Natural killer cell (primary cell): ENCODE data around the gene ENTREP1. TPM values are rescaled to one million over a fixed set of nuclear protein-coding genes. Genes with fewer than 3 reads are reported as not detected.
"Not testable (repeated sequence)": the region's sequence is repeated elsewhere in the genome, so short reads cannot be mapped to it uniquely, and the experiment has no call there.

Experiments
- ATAC-seq, 3 donors: fragments of 150-1000 bp in 2 of 3; fragments of 200-7000 bp in 1 of 3; cut with Tn5 transposase; 1 replicate in 1 of 3; 2 replicates in 2 of 3; pipeline ENCODE4 v1.10.0; 2021; ENCODE audit warnings: mild to moderate bottlenecking in 2 of 3, moderate library complexity in 2 of 3
- DNase-seq, 2 donors: peaks; one replicate each; pipeline versions ENCODE4 v3.0.0 to v3.0.0-alpha.2; 2013 to 2021; ENCODE audit warnings: mixed read lengths in 1 of 2
- H3K27ac ChIP-seq: one replicate; pipeline ENCODE4 v1.5.1; 2013; ENCODE audit warnings: mild to moderate bottlenecking, low read length
- H3K27me3 ChIP-seq: one replicate; pipeline ENCODE4 v1.6.1; 2013; ENCODE audit warnings: low read length; ENCODE audit not compliant: control insufficient read depth, insufficient read depth
- H3K36me3 ChIP-seq: one replicate; pipeline ENCODE4 v1.6.1; 2013; ENCODE audit warnings: low read length; ENCODE audit not compliant: control insufficient read depth, insufficient read depth
- H3K4me1 ChIP-seq: one replicate; pipeline ENCODE4 v1.6.1; 2013; ENCODE audit warnings: low read length; ENCODE audit not compliant: control insufficient read depth, insufficient read depth
- H3K4me3 ChIP-seq: one replicate; pipeline ENCODE4 v1.5.1; 2013; ENCODE audit warnings: low read length
- H3K9me3 ChIP-seq: one replicate; pipeline ENCODE4 v1.6.1; 2013; ENCODE audit warnings: low read length; ENCODE audit not compliant: control insufficient read depth, insufficient read depth
- H3K27ac Mint-ChIP-seq, 2 donors: one replicate each; pipeline ENCODE4 v1.8.0; 2022; ENCODE audit warnings: mild to moderate bottlenecking in 2 of 2, mixed read lengths in 2 of 2, moderate library complexity in 1 of 2
- H3K27me3 Mint-ChIP-seq, 2 donors: one replicate each; pipeline ENCODE4 v1.8.0; 2022; ENCODE audit warnings: low read depth in 2 of 2, mixed read lengths in 2 of 2
- H3K36me3 Mint-ChIP-seq: one replicate; pipeline ENCODE4 v1.8.0; 2022; ENCODE audit warnings: mixed read lengths
- H3K4me1 Mint-ChIP-seq, 2 donors: one replicate each; pipeline ENCODE4 v1.8.0; 2022; ENCODE audit warnings: mixed read lengths in 2 of 2
- H3K4me3 Mint-ChIP-seq: one replicate; pipeline ENCODE4 v1.8.0; 2022; ENCODE audit warnings: mild to moderate bottlenecking, moderate library complexity, mixed read lengths
- H3K9me3 Mint-ChIP-seq, 2 donors: one replicate each; pipeline ENCODE4 v1.8.0; 2022; ENCODE audit warnings: mixed read lengths in 2 of 2
- CTCF ChIP-seq: fragments of 200-600 bp; IDR thresholded peaks from one replicate; pipeline ENCODE4 v1.8.0; 2022; ENCODE audit warnings: antibody characterized with exemption
- WGBS: methylation state at CpG from one replicate; pipeline ENCODE4 v1.1.7; 2013; ENCODE audit warnings: missing lambda C conversion rate; ENCODE audit not compliant: insufficient coverage; 5-methylcytosine and 5-hydroxymethylcytosine counted together
- intact Hi-C: fragments of 100-400 bp; cut with micrococcal nuclease; formaldehyde crosslinking; loops from one replicate; pipeline ENCODE4 v1.14.2; 2022
- total RNA-seq, 4 donors: library from RNA; stranded (reverse); fragments of 120-200 nt in 1 of 4; gene quantifications; one replicate each; pipeline versions ENCODE4 v1.2.3 to v1.2.4, GENCODE V29; 2013 to 2022

Gene ENTREP1
- total RNA-seq, 3 donors from 2014 or later (not counting 1 experiment from before 2014, with no cell fraction given) = not detected

DNA sequence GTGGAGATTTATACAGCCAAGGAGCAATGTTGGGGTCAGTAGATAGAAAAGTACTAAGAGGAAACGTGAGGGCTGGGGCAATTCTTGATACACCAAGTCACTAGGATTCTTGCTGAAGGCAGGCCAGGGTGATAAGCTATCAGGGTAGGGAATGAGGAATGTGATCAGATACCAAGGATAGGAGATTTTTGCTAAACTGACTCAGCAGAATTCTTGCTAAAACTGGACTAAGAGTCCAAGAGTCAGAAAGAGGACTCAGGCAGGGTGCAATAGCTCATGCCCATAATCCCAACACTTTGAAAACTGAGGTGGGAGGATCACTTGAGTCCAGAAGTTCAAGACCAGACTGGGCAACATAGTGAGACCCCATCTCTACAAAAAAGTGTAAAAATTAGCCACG lies 71.7 kb downstream of the ENTREP1 start:
- Histone ChIP-seq H3K4me3 (no peak overlapping the region), H3K36me3 (no peaks in the 10 kb centered on the region), H3K9me3 (no peaks in the 10 kb centered on the region), H3K4me1 (no peaks in the 10 kb centered on the region), H3K27ac (no peak overlapping the region), H3K27me3 (no peaks in the 10 kb centered on the region)
- Mint-ChIP-seq H3K9me3 (no peaks in the 10 kb centered on the region), H3K4me3 (no peak overlapping the region), H3K4me1 (no peaks in the 10 kb centered on the region), H3K27me3 (peaks cover 0 to 2% of the 10 kb centered on the region in 2 donors), H3K27ac (no peak overlapping the region), H3K36me3 (no peaks in the 10 kb centered on the region)
- DNase-seq (no peak), ATAC-seq (no peak)
- 91% methylated on average over 2 of the region's 2 CpGs for WGBS
- intact Hi-C loops = no loop called here
- no peak for TF ChIP-seq CTCF

- intact Hi-C loops = no loop called here
- Mint-ChIP-seq H3K9me3 (no peaks in the 10 kb centered on the region), H3K4me3 (no peak overlapping the region), H3K36me3 (no peaks in the 10 kb centered on the region), H3K27ac (no peak overlapping the region), H3K4me1 (no peaks in the 10 kb centered on the region), H3K27me3 (peaks cover 1 to 2% of the 10 kb centered on the region in 2 donors)
- no peaks in the 10 kb centered on the region for H3K27me3 ChIP-seq
- no peak overlapping the region for H3K4me3 ChIP-seq
- no peaks in the 10 kb centered on the region for H3K36me3 ChIP-seq
- DNase-seq (no peak), ATAC-seq (no peak)
- no peak for TF ChIP-seq CTCF
- H3K9me3 ChIP-seq = no peaks in the 10 kb centered on the region
- no peaks in the 10 kb centered on the region for H3K4me1 ChIP-seq
- no peak overlapping the region for H3K27ac ChIP-seq
- WGBS = 69% methylated on average over 12 of the region's 12 CpGs
Measured at GRCh38 chr9:69397384-69398214, 72.6 kb downstream of the ENTREP1 start.

DNA sequence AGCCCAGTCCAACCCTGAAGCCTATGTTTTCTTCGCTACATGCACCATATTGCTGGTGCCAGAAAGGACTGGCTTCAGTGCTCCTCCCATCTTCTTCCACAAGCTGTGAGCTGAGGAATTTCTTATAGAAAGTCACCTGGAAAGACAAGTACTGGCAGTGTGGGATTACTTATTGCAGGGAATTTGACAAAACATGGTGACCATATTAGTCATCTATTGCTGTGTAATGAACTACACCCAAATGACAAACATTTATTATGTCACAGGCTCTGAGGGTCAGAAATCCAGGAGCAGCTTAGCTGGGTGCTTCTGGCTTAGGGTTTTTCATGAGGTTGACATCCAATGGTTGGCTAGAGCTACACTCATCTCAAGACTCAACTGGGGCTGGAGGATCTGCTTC lies 75.5 kb downstream of the ENTREP1 start:
- Histone ChIP-seq H3K36me3 (no peaks in the 10 kb centered on the region), H3K4me3 (no peak overlapping the region), H3K4me1 (no peaks in the 10 kb centered on the region), H3K27ac (no peak overlapping the region), H3K9me3 (no peaks in the 10 kb centered on the region), H3K27me3 (no peaks in the 10 kb centered on the region)
- no peak for TF ChIP-seq CTCF
- no peaks in the 10 kb centered on the region for H3K4me1 Mint-ChIP-seq
- H3K36me3 Mint-ChIP-seq = no peaks in the 10 kb centered on the region
- ATAC-seq = no peak
- 57% methylated on average over 1 of the region's 1 CpG for WGBS
- no peaks in the 10 kb centered on the region for H3K9me3 Mint-ChIP-seq
- no peak for DNase-seq
- intact Hi-C loops = no loop called here
- H3K27me3 Mint-ChIP-seq = peaks cover 7 to 8% of the 10 kb centered on the region in 2 donors
- no peak overlapping the region for H3K4me3 Mint-ChIP-seq
- H3K27ac Mint-ChIP-seq = no peak overlapping the region

GRCh38 chr9:69409936-69410335 lies 84.9 kb downstream of the ENTREP1 start:
- DNase-seq, H3K27ac Mint-ChIP-seq, H3K27ac ChIP-seq, H3K4me1 ChIP-seq, intact Hi-C loops, H3K36me3 ChIP-seq, H3K27me3 ChIP-seq, H3K4me3 ChIP-seq, H3K36me3 Mint-ChIP-seq, H3K4me3 Mint-ChIP-seq, H3K27me3 Mint-ChIP-seq, H3K4me1 Mint-ChIP-seq, H3K9me3 ChIP-seq, ATAC-seq, H3K9me3 Mint-ChIP-seq: not testable (repeated sequence)
- 93% methylated on average over 6 of the region's 6 CpGs for WGBS
